Nephron (organoid): Measurements from ENCODE around the gene PRPF39.
A peak's percentile ranks its signal among the peaks of the same experiment; 100 is the strongest.

ENCODE experiments used
- H3K27ac Mint-ChIP-seq, 3 experiments: 2 replicates each; pipeline ENCODE4 v1.8.0; 2020; ENCODE audit warnings: mixed read lengths in 3 of 3, mild to moderate bottlenecking in 2 of 3, moderate library complexity in 1 of 3
- H3K27me3 Mint-ChIP-seq: 2 replicates; pipeline ENCODE4 v1.8.0; 2021; ENCODE audit warnings: low read depth, mild to moderate bottlenecking, moderate library complexity, mixed read lengths
- H3K36me3 Mint-ChIP-seq: 2 replicates; pipeline ENCODE4 v1.8.0; 2020; ENCODE audit warnings: low read depth, mixed read lengths
- H3K4me1 Mint-ChIP-seq: 2 replicates; pipeline ENCODE4 v1.8.0; 2020; ENCODE audit warnings: mixed read lengths
- H3K4me3 Mint-ChIP-seq, 3 experiments: 2 replicates each; pipeline ENCODE4 v1.8.0; 2020; ENCODE audit warnings: mild to moderate bottlenecking in 3 of 3, mixed read lengths in 3 of 3, moderate library complexity in 2 of 3
- H3K9me3 Mint-ChIP-seq: 2 replicates; pipeline ENCODE4 v1.8.0; 2020; ENCODE audit warnings: mixed read lengths
- TF ChIP-seq, protein P1 (sequence below), 3 experiments: fragments of 200-600 bp; sonication (generic); IDR thresholded peaks; one replicate each; pipeline ENCODE4 v1.5.0; 2021; ENCODE audit warnings: antibody characterized with exemption in 3 of 3; ENCODE audit not compliant: unreplicated experiment in 3 of 3

Gene PRPF39

DNA sequence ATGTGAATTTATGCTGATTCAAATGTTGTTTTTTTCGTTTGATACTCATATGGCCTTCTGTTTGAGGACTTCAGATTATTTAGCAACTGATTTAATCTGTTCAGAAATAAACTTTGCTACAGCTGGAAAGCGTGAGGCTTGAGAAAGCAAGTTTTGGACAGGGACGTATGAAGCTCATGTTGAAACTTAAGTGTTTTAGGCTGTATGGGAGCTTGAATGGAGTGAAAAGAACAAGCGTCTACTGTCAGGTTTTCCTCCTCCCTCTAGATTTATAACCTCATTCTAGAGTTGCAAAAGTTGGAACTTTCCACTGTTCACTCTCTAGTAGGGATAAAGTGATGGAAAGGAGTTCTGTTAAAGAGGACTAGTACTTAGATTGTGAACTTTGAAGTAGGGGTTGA is 1.0 kb downstream of the PRPF39 start:
- H3K27me3 Mint-ChIP-seq = no peaks in the 10 kb centered on the region
- H3K4me1 Mint-ChIP-seq = peaks cover 48% of the 10 kb centered on the region
- peaks cover 14% of the 10 kb centered on the region for H3K36me3 Mint-ChIP-seq
- TF ChIP-seq, protein P1, sequence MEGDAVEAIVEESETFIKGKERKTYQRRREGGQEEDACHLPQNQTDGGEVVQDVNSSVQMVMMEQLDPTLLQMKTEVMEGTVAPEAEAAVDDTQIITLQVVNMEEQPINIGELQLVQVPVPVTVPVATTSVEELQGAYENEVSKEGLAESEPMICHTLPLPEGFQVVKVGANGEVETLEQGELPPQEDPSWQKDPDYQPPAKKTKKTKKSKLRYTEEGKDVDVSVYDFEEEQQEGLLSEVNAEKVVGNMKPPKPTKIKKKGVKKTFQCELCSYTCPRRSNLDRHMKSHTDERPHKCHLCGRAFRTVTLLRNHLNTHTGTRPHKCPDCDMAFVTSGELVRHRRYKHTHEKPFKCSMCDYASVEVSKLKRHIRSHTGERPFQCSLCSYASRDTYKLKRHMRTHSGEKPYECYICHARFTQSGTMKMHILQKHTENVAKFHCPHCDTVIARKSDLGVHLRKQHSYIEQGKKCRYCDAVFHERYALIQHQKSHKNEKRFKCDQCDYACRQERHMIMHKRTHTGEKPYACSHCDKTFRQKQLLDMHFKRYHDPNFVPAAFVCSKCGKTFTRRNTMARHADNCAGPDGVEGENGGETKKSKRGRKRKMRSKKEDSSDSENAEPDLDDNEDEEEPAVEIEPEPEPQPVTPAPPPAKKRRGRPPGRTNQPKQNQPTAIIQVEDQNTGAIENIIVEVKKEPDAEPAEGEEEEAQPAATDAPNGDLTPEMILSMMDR (IDR thresholded peaks at IDR 0.05; ENCODE audit: unreplicated experiment in 3 of 3) = no peak
- H3K27ac Mint-ChIP-seq = peak overlapping the region; percentile 81 to 99 (median 98)
- H3K4me3 Mint-ChIP-seq = peak overlapping the region; percentile 96 to 100 (median 100)
- H3K9me3 Mint-ChIP-seq = no peaks in the 10 kb centered on the region

DNA sequence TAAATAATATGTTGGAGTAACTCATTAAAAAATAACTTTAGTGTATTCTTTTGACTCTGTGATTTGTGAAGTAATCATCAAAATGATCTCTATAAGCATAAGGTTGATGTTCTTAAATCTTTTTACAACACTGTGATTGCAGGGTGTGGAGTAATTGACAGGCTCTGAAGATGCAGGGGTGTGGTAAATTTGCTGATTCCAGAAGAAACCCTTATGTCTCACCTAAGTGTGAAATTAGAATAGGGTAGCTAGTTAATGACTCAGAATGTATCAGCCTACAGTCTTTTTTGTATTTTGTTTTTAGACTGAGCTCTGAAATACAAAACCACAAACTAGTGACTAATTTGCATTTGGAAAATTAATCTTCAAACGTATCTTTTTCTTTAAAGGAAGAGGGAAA is 5.9 kb downstream of the PRPF39 start:
- TF ChIP-seq, protein P1 (IDR thresholded peaks at IDR 0.05; ENCODE audit: unreplicated experiment in 3 of 3) = no peak
- no peaks in the 10 kb centered on the region for H3K27me3 Mint-ChIP-seq
- H3K36me3 Mint-ChIP-seq = peaks cover 40% of the 10 kb centered on the region
- H3K4me3 Mint-ChIP-seq = no peak overlapping the region
- H3K4me1 Mint-ChIP-seq = peaks cover 40% of the 10 kb centered on the region
- no peaks in the 10 kb centered on the region for H3K9me3 Mint-ChIP-seq
- H3K27ac Mint-ChIP-seq = no peak overlapping the region

DNA sequence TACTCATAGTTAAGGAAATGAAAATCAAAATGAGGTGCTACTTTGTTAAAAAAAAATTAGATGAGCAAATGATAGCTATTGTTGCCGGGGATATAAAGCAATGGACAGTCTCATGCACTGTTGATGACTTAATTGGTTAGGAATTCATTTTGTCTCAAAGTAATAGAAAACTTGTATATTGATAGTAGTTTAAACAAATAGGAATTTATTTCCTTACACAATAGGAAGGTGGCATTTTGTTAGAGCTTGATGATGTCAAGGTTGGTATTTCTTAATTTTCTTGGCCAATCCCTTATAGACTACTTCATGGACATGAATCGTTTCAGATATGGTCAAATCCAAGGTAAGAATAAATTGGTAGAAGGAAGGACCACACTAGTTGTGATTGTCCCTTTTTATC is 7.8 kb downstream of the PRPF39 start:
- Mint-ChIP-seq H3K27ac (no peak overlapping the region), H3K4me3 (no peak overlapping the region), H3K4me1 (peaks cover 22% of the 10 kb centered on the region), H3K27me3 (no peaks in the 10 kb centered on the region), H3K36me3 (peaks cover 51% of the 10 kb centered on the region), H3K9me3 (no peaks in the 10 kb centered on the region)
- TF ChIP-seq, protein P1 (IDR thresholded peaks at IDR 0.05; ENCODE audit: unreplicated experiment in 3 of 3) = no peak

DNA sequence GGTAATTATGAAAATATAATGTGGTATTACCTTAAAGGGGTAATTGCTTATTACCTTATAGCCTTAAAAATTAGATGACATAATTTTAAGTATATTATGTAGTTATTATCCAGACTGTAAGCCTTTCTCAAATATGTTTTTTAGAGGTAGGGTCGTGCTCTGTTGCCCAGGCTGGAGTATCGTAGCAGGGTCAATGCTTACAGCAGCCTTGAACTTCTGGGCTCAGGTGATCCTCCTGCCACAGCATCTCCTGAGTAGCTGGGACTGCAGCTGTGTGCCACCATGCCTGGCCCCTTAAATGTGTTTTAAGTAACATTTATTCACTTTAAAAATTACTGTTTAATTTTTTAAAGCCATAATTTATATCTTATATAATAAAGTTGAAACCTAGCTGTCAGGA is 10.4 kb downstream of the PRPF39 start:
- Mint-ChIP-seq H3K4me3 (no peak overlapping the region), H3K27ac (no peak overlapping the region), H3K36me3 (peaks cover 66% of the 10 kb centered on the region), H3K4me1 (no peaks in the 10 kb centered on the region), H3K9me3 (no peaks in the 10 kb centered on the region), H3K27me3 (no peaks in the 10 kb centered on the region)
- TF ChIP-seq, protein P1 (IDR thresholded peaks at IDR 0.05; ENCODE audit: unreplicated experiment in 3 of 3) = no peak

DNA sequence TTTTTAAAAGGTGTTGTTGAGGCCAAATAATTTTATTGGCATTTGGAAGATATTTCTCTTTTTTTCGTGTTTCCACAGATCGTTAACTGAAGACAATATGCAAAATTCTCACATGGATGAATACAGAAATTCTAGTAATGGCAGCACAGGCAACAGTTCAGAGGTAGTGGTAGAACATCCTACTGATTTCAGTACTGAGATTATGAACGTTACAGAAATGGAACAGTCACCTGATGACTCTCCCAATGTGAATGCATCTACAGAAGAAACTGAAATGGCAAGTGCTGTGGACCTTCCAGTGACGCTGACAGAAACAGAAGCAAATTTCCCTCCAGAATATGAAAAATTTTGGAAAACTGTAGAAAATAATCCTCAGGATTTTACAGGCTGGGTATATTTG is 11.2 kb downstream of the PRPF39 start:
- peaks cover 73% of the 10 kb centered on the region for H3K36me3 Mint-ChIP-seq
- no peak overlapping the region for H3K4me3 Mint-ChIP-seq
- H3K27me3 Mint-ChIP-seq = no peaks in the 10 kb centered on the region
- no peaks in the 10 kb centered on the region for H3K9me3 Mint-ChIP-seq
- no peak overlapping the region for H3K27ac Mint-ChIP-seq
- H3K4me1 Mint-ChIP-seq = no peaks in the 10 kb centered on the region
- TF ChIP-seq, protein P1 (IDR thresholded peaks at IDR 0.05; ENCODE audit: unreplicated experiment in 3 of 3) = no peak

DNA sequence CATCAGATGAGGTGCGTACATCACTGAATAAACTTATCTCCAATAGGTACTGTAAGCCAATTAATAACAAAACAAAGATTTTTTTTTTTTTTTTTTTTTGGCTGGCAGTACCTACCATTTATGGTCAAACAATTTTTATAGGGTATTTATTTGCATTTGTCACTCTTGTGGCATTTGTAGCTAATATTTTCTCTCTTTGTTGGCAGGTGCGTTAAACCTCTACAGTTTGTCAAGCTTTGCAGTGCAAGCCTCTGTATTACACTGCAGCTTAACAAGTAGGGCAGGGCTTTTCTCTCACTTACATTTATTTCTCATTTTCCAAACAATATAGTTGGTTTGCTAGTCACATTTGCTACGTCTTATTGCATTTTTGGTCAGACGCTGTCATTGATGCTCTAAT is 12.3 kb downstream of the PRPF39 start:
- H3K4me1 Mint-ChIP-seq = no peaks in the 10 kb centered on the region
- no peak overlapping the region for H3K27ac Mint-ChIP-seq
- TF ChIP-seq, protein P1 (IDR thresholded peaks at IDR 0.05; ENCODE audit: unreplicated experiment in 3 of 3) = no peak
- H3K9me3 Mint-ChIP-seq = no peaks in the 10 kb centered on the region
- peaks cover 82% of the 10 kb centered on the region for H3K36me3 Mint-ChIP-seq
- no peaks in the 10 kb centered on the region for H3K27me3 Mint-ChIP-seq
- no peak overlapping the region for H3K4me3 Mint-ChIP-seq
